Measurements from ENCODE around the gene AQP12A. TPM values are rescaled to one million over a fixed set of nuclear protein-coding genes. Genes with fewer than 3 reads are reported as not detected.
"Not testable (repeated sequence)": the region's sequence is repeated elsewhere in the genome, so short reads cannot be mapped to it uniquely, and the experiment has no call there.

Gene AQP12A
- total RNA-seq, 4 donors from 2014 or later: not detected

- no peak for ATAC-seq
- Histone ChIP-seq H3K27me3 (peaks cover 46% of the 10 kb centered on the region), H3K4me1 (peaks cover 0 to 7% (median 0%) of the 10 kb centered on the region in 3 donors), H3K36me3 (no peaks in the 10 kb centered on the region), H3K9me3 (no peaks in the 10 kb centered on the region), H3K27ac (no peak overlapping the region), H3K4me3 (no peak overlapping the region)
- WGBS, 2 donors (ENCODE audit: low coverage in 1 of 2): 60 to 76% methylated on average over 2 to 8 of the region's 46 CpGs
- TF ChIP-seq POLR2AphosphoS5 (IDR thresholded peaks at IDR 0.05): no peak
- TF ChIP-seq POLR2A (IDR thresholded peaks at IDR 0.05): no peak
- TF ChIP-seq, protein P1, sequence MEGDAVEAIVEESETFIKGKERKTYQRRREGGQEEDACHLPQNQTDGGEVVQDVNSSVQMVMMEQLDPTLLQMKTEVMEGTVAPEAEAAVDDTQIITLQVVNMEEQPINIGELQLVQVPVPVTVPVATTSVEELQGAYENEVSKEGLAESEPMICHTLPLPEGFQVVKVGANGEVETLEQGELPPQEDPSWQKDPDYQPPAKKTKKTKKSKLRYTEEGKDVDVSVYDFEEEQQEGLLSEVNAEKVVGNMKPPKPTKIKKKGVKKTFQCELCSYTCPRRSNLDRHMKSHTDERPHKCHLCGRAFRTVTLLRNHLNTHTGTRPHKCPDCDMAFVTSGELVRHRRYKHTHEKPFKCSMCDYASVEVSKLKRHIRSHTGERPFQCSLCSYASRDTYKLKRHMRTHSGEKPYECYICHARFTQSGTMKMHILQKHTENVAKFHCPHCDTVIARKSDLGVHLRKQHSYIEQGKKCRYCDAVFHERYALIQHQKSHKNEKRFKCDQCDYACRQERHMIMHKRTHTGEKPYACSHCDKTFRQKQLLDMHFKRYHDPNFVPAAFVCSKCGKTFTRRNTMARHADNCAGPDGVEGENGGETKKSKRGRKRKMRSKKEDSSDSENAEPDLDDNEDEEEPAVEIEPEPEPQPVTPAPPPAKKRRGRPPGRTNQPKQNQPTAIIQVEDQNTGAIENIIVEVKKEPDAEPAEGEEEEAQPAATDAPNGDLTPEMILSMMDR (IDR thresholded peaks at IDR 0.05): no peak
- TF ChIP-seq EP300 (IDR thresholded peaks at IDR 0.05): no peak
Observed at GRCh38 chr2:240672076-240672700, 19.5 kb upstream of the AQP12A start.

DNA sequence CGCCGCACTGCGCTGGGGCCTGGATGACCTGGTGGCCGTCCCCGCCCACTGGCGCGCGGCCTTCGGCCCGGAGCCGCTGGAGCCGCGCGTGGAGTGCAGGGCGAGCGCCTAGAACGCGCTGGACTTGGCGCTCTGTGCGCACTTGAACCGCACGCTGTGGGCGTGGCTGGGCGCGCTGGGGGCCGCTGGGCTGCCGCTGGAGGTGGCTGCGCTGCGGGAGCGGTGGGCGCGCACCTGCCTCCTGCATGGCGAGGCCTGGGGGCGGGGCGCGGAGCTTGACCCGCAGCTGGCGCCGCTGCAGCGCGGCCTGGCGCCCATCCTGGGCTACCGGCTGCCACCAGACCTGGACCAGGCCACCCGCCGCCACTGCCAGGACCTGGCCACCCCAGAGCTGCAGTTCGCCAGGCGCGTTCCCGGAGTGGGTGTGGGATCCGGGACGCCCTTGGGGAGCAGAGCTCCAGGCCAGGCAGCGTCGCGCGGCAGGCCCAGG lies 18.9 kb upstream of the AQP12A start:
- TF ChIP-seq POLR2A (IDR thresholded peaks at IDR 0.05) (no peak), EP300 (IDR thresholded peaks at IDR 0.05) (no peak), POLR2AphosphoS5 (IDR thresholded peaks at IDR 0.05) (no peak)
- TF ChIP-seq, protein P1 (IDR thresholded peaks at IDR 0.05): no peak
- no peak for ATAC-seq
- no peak overlapping the region for H3K4me3 ChIP-seq
- H3K27ac ChIP-seq: no peak overlapping the region
- H3K9me3 ChIP-seq: no peaks in the 10 kb centered on the region
- H3K4me1 ChIP-seq: peaks cover 0 to 7% (median 0%) of the 10 kb centered on the region in 3 donors
- H3K36me3 ChIP-seq: no peaks in the 10 kb centered on the region
- peaks cover 41% of the 10 kb centered on the region for H3K27me3 ChIP-seq
- no CpG with 5 or more reads among the region's 55 CpGs for WGBS, 2 donors (ENCODE audit: low coverage in 1 of 2)

GRCh38 chr2:240674461-240675184 lies 17.0 kb upstream of the AQP12A start:
- ATAC-seq, H3K36me3 ChIP-seq: not testable (repeated sequence)

DNA sequence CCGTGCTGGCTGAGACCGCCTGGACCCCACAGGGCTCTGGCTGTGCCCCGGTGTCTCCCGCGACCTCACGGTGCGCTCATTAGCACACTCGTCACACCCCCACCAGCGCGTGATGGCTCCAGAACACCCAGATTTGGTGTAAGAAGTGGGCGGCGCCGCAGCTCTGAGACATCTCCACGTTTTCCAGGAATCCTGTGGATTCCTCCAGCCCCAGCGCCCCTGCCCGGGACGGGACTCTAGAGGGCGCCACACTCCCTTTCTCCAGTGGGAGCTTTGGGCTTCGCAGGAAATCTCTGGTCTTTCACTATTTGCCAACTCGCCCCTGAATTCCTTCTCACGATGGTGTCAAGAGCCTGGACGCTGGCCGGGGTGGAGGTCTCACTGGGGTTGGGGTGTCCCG lies 16.3 kb upstream of the AQP12A start:
- H3K4me1 ChIP-seq, H3K9me3 ChIP-seq, H3K4me3 ChIP-seq, H3K27ac ChIP-seq, H3K36me3 ChIP-seq: not testable (repeated sequence)
- ATAC-seq: peak; percentile 61
- peaks cover 40% of the 10 kb centered on the region for H3K27me3 ChIP-seq
- WGBS, 2 donors (ENCODE audit: low coverage in 1 of 2): no CpG with 5 or more reads among the region's 24 CpGs

More at GRCh38 chr2:240674461-240675184, 17.0 kb upstream of the AQP12A start:
- not testable (repeated sequence) for H3K27ac ChIP-seq, H3K9me3 ChIP-seq, H3K4me3 ChIP-seq, H3K4me1 ChIP-seq
- H3K27me3 ChIP-seq: peaks cover 41% of the 10 kb centered on the region
- WGBS, 2 donors (ENCODE audit: low coverage in 1 of 2): 14 to 44% methylated on average over 1 to 3 of the region's 16 CpGs

- not testable (repeated sequence) for H3K9me3 ChIP-seq
Observed at GRCh38 chr2:240678043-240678442, 13.6 kb upstream of the AQP12A start.

DNA sequence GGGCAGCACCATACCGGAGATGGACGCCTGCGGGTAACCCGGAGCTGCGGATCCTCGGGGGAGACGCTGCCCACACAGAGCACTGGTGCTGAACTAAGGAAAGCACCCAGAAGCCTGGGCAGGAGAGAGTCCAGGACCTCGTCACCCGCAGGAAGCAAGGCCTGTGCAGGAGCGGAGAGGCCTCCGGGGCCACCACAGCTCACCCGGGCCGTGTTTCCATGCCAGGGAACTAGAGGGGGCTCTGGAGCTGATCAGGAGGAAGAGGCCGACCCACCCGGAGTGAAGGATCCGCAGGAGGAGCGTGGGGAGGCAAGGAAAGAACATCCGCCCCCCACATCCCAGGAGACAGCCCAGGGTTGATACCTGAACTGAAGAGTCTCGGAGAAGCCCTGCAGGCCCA lies 12.8 kb upstream of the AQP12A start:
- WGBS, 2 donors (ENCODE audit: low coverage in 1 of 2): no CpG with 5 or more reads among the region's 19 CpGs
- H3K36me3 ChIP-seq, H3K9me3 ChIP-seq, H3K4me3 ChIP-seq, H3K4me1 ChIP-seq, H3K27ac ChIP-seq, H3K27me3 ChIP-seq, ATAC-seq: not testable (repeated sequence)

More at GRCh38 chr2:240678043-240678442, 13.6 kb upstream of the AQP12A start:
- WGBS, 2 donors (ENCODE audit: low coverage in 1 of 2): no CpG with 5 or more reads among the region's 14 CpGs
- not testable (repeated sequence) for ATAC-seq, H3K36me3 ChIP-seq, H3K4me1 ChIP-seq, H3K27ac ChIP-seq, H3K4me3 ChIP-seq
- peaks cover 13% of the 10 kb centered on the region for H3K27me3 ChIP-seq

GRCh38 chr2:240680185-240680584 lies 11.5 kb upstream of the AQP12A start:
- not testable (repeated sequence) for ATAC-seq, H3K9me3 ChIP-seq, H3K4me1 ChIP-seq, H3K4me3 ChIP-seq, H3K36me3 ChIP-seq, H3K27ac ChIP-seq, H3K27me3 ChIP-seq
- WGBS, 2 donors (ENCODE audit: low coverage in 1 of 2): no CpG with 5 or more reads among the region's 11 CpGs

DNA sequence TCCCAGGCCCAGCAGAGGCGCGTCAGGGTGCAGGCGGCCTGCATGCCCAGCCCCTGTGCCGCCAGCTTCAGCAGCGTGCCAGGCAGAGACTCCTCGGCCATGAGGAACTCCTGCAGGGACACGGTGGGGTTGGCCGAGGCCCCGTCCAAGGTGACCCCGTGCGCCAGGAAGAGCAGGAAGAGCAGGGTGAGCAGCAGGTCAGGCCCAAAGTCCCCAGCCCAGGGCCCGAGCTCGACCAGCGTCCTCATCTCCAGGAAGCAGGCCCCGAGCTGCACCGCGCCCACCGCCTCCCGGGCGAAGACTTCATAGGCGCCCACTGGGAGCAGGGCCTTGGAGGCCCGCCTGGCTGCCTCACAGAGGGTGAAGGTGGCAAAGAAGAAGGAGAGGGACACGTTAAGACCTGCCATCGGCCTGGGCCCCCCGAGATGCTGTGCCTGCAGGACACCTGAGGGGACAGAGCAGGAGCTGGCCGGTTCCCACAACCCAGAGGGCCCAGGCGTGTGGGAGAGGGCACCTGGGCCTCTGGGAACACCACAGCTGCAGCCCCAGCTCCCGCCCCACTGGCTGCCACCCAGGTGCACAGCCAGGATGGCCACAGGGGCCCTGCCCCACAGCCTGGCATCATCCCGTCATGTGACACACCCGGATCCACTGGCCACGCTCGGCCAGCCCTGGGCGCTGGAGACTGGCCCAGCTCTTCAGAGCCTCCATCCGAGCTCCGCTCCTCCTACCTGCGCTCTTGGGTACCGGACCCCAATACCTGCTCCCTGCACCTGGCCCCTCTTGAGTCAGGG lies 9.0 kb upstream of the AQP12A start, which contains the start of gene AQP12B:
AQP12B (minus strand) TSS at position 455 of the 794 bp plus-strand sequence; CDS start at position 407, 48 bp downstream.
- H3K27ac ChIP-seq, H3K9me3 ChIP-seq, H3K36me3 ChIP-seq, H3K4me3 ChIP-seq, H3K27me3 ChIP-seq, H3K4me1 ChIP-seq: not testable (repeated sequence)
- no CpG with 5 or more reads among the region's 37 CpGs for WGBS, 2 donors (ENCODE audit: low coverage in 1 of 2)
- peak; percentile 14 for ATAC-seq

DNA sequence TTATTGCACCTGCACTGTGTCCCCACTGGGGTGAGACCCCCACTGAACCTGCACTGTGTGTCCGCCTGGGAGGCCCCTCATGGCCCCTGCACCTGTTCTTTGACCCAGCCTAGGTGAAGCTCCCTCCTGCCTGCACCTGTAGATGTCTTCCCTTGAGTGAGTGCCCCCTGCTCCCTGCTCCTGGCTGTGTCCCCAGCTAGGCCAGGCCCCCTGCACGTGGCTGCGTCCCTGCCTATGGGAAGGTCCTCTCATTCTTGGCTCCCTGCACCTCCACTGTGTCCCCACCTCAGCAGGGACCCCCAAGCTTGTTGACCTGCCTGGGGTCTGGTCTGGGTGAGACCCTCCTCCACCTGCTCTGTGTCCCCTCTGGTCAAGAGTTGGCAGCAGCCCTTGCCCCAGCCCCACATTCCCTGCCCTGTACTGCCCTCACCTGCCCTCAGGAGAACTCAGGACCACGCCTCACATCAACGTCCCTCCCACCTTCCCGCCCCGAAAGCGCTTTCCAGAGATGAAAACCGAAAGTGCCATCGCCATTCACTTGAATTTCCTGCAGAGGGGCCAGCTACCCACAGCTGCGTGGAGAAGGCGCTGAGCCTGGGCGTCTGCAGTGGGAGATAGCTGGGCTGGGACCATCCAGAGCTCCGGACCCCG lies 8.2 kb upstream of the AQP12A start:
- not testable (repeated sequence) for H3K27ac ChIP-seq, H3K27me3 ChIP-seq, H3K4me3 ChIP-seq, H3K9me3 ChIP-seq, H3K4me1 ChIP-seq, H3K36me3 ChIP-seq
- ATAC-seq: peak; percentile 24
- WGBS, 2 donors (ENCODE audit: low coverage in 1 of 2): no CpG with 5 or more reads among the region's 15 CpGs

All from gastroesophageal sphincter (tissue), 4 donors.